ENCODE measurements around the gene PSMB10.

PSMB10 gene

GRCh38 chr16:67932462-67932840 is 4.2 kb downstream of the PSMB10 start:
- TF ChIP-seq, protein P1, sequence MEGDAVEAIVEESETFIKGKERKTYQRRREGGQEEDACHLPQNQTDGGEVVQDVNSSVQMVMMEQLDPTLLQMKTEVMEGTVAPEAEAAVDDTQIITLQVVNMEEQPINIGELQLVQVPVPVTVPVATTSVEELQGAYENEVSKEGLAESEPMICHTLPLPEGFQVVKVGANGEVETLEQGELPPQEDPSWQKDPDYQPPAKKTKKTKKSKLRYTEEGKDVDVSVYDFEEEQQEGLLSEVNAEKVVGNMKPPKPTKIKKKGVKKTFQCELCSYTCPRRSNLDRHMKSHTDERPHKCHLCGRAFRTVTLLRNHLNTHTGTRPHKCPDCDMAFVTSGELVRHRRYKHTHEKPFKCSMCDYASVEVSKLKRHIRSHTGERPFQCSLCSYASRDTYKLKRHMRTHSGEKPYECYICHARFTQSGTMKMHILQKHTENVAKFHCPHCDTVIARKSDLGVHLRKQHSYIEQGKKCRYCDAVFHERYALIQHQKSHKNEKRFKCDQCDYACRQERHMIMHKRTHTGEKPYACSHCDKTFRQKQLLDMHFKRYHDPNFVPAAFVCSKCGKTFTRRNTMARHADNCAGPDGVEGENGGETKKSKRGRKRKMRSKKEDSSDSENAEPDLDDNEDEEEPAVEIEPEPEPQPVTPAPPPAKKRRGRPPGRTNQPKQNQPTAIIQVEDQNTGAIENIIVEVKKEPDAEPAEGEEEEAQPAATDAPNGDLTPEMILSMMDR (IDR thresholded peaks at IDR 0.05; ENCODE audit: low read depth, low read length), result no peak
- no peak overlapping the region for H3K4me3 ChIP-seq (ENCODE audit: low read depth, low read length)

DNA sequence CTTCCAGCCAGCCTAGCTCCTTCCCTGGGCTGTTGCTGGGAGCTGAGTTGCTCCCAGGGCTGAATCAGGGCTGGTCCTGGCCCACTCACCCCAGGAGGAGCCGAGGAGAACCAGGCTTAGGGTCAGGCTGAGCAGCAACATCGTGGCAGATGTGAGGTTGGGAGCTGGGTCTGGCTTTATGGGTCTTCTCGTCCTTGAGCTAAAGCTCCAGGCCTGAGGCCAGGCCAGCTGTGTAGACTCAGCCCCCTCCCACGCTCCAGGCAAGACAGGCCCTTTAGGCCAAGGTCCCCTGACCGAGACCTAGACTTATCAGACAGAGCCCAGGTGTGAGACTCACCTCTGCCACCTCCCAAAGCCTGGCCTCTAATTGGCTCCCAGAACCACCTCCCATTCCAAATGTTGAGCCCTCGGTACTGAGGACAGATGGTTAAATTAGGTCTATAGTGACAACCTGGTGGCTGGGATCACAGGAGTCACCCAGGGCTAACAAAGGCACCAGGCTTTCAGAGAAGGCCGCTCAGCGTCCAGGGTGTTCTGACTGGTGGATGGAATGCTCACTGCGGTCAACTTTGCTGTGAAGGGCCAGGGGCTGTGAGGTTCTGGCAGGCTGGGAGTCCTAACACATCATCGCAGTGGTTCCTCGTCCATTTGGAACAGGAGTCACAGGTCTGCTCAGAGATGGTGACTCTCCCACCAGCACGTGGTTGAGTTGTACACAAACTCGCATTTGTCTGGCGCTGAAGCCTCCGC is 4.8 kb downstream of the PSMB10 start, which contains the start of gene CTRL:
Gene CTRL, minus strand, starts transcription at position 151 of the 750 bp plus-strand sequence. Its CDS starts 10 bp downstream, at position 141.
- H3K4me3 ChIP-seq (ENCODE audit: low read depth, low read length), result no peak within 1 kb of the TSS
- TF ChIP-seq, protein P1 (IDR thresholded peaks at IDR 0.05; ENCODE audit: low read depth, low read length), result no peak

DNA sequence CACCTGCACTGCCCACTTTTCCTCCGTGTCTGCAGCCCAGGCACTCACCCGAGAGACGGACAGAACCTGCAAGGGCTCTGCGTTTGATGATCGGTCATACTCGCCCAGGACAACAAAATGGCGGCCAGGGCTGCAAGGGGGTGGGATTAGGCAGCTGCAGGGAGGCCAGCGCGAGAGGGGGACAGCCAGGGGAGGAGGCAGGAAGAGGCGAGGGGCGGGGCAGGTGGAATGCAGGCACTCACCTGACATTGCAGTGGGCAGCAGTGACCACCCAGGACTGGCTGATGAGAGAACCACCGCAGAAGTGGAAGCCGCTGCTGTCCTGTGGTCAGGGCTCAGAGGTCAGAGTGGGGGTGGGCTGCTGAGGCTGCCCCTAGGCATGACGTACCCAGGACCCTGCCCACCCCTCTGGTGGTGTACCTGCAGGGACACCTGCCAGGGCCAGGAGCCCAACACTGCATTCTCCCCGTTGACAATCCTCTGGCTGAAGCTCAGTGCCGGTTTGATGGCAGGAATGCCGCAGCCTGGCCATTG is 5.9 kb downstream of the PSMB10 start:
- no peak overlapping the region for H3K4me3 ChIP-seq (ENCODE audit: low read depth, low read length)
- TF ChIP-seq, protein P1 (IDR thresholded peaks at IDR 0.05; ENCODE audit: low read depth, low read length), result no peak

DNA sequence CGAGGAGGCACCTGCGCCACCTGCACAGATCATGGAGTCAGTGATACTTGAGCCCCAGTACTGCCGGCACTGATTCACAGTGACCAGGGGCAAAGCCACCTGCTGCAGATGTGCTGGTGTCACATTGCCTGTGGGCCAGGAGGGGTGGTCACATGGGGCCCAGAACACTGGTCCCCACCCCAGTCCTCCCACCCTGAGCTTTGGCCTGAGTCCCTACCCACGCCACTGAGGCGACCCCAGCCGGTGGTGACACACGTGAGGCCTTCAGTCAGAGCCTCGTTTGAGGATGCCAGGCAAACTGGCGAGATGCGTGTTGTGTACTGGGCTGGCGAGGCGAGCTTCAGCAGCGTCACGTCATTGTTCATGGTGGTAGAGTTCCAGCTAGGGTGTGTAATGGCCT is 6.5 kb downstream of the PSMB10 start:
- H3K4me3 ChIP-seq (ENCODE audit: low read depth, low read length), result no peak overlapping the region
- TF ChIP-seq, protein P1 (IDR thresholded peaks at IDR 0.05; ENCODE audit: low read depth, low read length), result no peak

DNA sequence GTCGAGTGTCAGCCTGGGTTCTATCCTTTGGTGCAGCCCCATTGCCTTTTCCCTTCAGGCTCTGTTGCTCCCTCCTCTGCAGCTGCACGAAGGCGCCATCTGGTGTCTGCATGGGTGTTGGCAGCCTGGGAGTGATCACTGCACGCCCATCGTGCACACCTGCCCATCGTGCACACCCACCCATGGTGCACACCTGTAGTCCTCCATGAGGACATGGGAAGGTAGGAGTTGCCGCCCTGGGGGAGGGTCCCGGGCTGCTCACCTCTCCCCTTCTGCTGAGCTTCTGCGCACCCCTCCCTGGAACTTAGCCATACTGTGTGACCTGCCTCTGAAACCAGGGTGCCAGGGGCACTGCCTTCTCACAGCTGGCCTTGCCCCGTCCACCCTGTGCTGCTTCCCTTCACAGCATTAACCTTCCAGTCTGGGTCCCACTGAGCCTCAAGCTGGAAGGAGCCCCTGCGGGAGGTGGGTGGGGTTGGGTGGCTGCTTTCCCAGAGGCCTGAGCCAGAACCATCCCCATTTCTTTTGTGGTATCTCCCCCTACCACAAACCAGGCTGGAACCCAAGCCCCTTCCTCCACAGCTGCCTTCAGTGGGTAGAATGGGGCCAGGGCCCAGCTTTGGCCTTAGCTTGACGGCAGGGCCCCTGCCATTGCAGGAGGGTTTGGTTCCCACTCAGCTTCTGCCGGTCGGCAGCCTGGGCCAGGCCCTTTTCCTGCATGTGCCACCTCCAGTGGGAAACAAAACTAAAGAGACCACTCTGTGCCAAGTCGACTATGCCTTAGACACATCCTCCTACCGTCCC is 7.9 kb downstream of the PSMB10 start:
- no peak overlapping the region for H3K4me3 ChIP-seq (ENCODE audit: low read depth, low read length)
- TF ChIP-seq, protein P1 (IDR thresholded peaks at IDR 0.05; ENCODE audit: low read depth, low read length), result peak; percentile 84

DNA sequence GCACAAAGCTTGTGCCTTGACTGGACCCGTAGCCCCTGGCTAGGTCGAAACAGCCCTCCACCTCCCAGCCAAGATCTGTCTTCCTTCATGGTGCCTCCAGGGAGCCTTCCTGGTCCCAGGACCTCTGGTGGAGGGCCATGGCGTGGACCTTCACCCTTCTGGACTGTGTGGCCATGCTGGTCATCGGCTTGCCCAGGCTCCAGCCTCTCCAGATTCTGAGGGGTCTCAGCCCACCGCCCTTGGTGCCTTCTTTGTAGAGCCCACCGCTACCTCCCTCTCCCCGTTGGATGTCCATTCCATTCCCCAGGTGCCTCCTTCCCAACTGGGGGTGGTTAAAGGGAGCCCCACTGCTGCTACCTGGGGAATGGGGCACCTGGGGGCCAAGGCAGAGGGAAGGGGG is 8.5 kb downstream of the PSMB10 start:
- TF ChIP-seq, protein P1 (IDR thresholded peaks at IDR 0.05; ENCODE audit: low read depth, low read length), result no peak
- H3K4me3 ChIP-seq (ENCODE audit: low read depth, low read length), result no peak overlapping the region
